K562 (cell line): ENCODE measurements around the gene EMC9. TPM values are rescaled to one million over a fixed set of nuclear protein-coding genes. Genes with fewer than 3 reads are reported as not detected.
A peak's percentile ranks its signal among the peaks of the same experiment; 100 is the strongest.

Experiments
- CHD7 ChIP-seq: fragments of 200-600 bp; sonication (generic); IDR thresholded peaks from one replicate; pipeline ENCODE4 v1.6.1; 2012; ENCODE audit warnings: mild to moderate bottlenecking, low read depth, low read length, inconsistent platforms
- ETV1 ChIP-seq: fragments of 450-650 bp; conservative IDR thresholded peaks from 2 replicates; pipeline ENCODE4 v1.6.1; 2016; ENCODE audit warnings: missing genetic modification characterization, control low read depth, low read depth, missing compliant biosample characterization
- FOXK1 ChIP-seq: sonication (generic); formaldehyde crosslinking; IDR thresholded peaks from 2 replicates; pipeline ENCODE4 v1.8.0; 2022; ENCODE audit warnings: missing genetic modification reagents, mild to moderate bottlenecking, borderline replicate concordance
- HDAC1 ChIP-seq, 2 experiments: fragments of 450-650 bp; IDR thresholded peaks; 2 replicates each; pipeline ENCODE4 v1.6.1; 2016 to 2017; ENCODE audit warnings: inconsistent platforms in 1 of 2, mild to moderate bottlenecking in 1 of 2, moderate library complexity in 1 of 2
- HNRNPL ChIP-seq: fragments of 200-400 bp; formaldehyde crosslinking; IDR thresholded peaks from 2 replicates; pipeline ENCODE4 v1.6.1; 2017; ENCODE audit warnings: low read depth, mild to moderate bottlenecking, low read length
- ILK ChIP-seq: fragments of 450-650 bp; IDR thresholded peaks from 2 replicates; pipeline ENCODE4 v1.6.1; 2016; ENCODE audit warnings: missing genetic modification characterization, low read depth, mild to moderate bottlenecking, missing compliant biosample characterization, moderate library complexity, borderline replicate concordance
- SOX6 ChIP-seq: fragments of 450-650 bp; IDR thresholded peaks from 2 replicates; pipeline ENCODE4 v1.6.1; 2014; ENCODE audit warnings: mild to moderate bottlenecking
- TEAD4 ChIP-seq, 2 experiments: sonication (generic) in 1 of 2; formaldehyde crosslinking in 1 of 2; IDR thresholded peaks; 2 replicates each; pipeline versions ENCODE4 v1.6.1 to v1.8.0; 2012 to 2022; ENCODE audit warnings: borderline replicate concordance in 1 of 2, inconsistent platforms in 1 of 2, low read length in 1 of 2, mild to moderate bottlenecking in 1 of 2, missing genetic modification reagents in 1 of 2
- polyA plus RNA-seq, 8 experiments: library from polyadenylated mRNA; depleted of rRNA in 4 of 8; stranded (reverse) in 5 of 8; unstranded in 3 of 8; fragments of >200 nt; fragmentation: Nextera tagmentation in 2 of 8; fragmentation: Illumina TruSeq in 1 of 8; extraction: Ambion mirVana in 2 of 8; extraction: Trizol in 1 of 8; gene quantifications; 2 replicates each; pipeline versions ENCODE4 v1.2.1 to v1.2.3, GENCODE V29; 2011 to 2014; ENCODE audit warnings: inconsistent platforms in 1 of 8, missing spikeins in 1 of 8
- total RNA-seq, 7 experiments: library from RNA; depleted of rRNA in 6 of 7; stranded (reverse); fragments of >200 nt in 6 of 7; fragmentation: Illumina TruSeq in 2 of 7; extraction: Trizol in 2 of 7; gene quantifications; 2 replicates each; pipeline versions ENCODE4 v1.2.1 to v1.2.3, GENCODE V29; 2011 to 2021; ENCODE audit warnings: low replicate concordance in 1 of 7
- TF ChIP-seq, protein P1 (sequence below): fragments of 250-450 bp; sonication (Bioruptor Pico); IDR thresholded peaks from 2 replicates; pipeline ENCODE4 v1.5.0; 2021; ENCODE audit warnings: mild to moderate bottlenecking, borderline replicate concordance

Gene EMC9
- total and polyA plus RNA-seq, 9 of the 15 experiments (the other 6 are each of a cell fraction or from before 2014, with no cell fraction given), result 3.1 to 13.2 (median 7.8) TPM

DNA sequence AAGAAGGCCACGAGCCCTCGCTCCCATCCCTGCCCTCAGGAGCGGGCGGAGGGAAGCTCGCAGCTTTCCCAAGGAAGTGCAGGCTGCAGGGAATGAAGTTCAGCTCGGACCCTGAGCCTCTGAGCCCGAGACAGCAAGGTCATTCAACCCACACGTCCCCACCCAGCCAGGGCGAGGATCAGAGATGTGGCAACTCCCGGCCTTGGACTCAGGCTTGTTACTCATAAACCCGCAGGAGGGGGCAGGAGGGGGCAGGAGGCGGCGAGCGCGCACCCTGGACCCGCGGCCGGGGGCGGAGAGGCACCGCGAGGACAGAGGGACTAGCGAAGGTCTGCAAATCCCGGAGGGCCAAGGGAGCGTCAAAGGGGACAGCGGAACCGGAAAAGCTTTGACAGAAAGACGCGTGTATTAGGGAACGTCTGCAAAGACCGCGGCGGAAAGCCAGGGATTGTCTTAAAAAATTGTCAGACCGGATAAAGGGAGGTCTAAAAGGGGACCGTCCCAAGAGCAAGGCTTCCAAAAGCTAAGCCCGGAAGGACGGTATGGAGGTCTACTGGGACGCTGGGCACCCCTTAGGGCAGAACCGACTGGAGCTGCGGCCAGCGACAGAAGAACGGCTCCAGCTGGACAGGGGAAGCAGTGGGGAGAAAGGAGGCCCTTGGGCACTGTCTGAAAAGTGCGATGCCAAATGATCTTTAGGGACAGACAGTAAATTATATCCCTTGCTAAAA is 27.4 kb downstream of the EMC9 start (continued):
- no peak for TF ChIP-seq CHD7
- no peak for TF ChIP-seq SOX6
- TF ChIP-seq FOXK1 (CRISPR knock-in tag), result no peak
- no peak for TF ChIP-seq HNRNPL
- no peak for TF ChIP-seq ILK
- TF ChIP-seq, protein P1, sequence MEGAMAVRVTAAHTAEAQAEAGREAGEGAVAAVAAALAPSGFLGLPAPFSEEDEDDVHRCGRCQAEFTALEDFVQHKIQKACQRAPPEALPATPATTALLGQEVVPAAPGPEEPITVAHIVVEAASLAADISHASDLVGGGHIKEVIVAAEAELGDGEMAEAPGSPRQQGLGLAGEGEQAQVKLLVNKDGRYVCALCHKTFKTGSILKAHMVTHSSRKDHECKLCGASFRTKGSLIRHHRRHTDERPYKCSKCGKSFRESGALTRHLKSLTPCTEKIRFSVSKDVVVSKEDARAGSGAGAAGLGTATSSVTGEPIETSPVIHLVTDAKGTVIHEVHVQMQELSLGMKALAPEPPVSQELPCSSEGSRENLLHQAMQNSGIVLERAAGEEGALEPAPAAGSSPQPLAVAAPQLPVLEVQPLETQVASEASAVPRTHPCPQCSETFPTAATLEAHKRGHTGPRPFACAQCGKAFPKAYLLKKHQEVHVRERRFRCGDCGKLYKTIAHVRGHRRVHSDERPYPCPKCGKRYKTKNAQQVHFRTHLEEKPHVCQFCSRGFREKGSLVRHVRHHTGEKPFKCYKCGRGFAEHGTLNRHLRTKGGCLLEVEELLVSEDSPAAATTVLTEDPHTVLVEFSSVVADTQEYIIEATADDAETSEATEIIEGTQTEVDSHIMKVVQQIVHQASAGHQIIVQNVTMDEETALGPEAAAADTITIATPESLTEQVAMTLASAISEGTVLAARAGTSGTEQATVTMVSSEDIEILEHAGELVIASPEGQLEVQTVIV (CRISPR knock-in tag), result no peak
- TF ChIP-seq ETV1 (tag), result peak; percentile 94
- TF ChIP-seq HDAC1 (IDR thresholded peaks at IDR 0.05), result 0 out of 4 replicates have a peak, but pooled peaks of 1 of the 2 experiments have one; percentile 56
- 0 out of 2 replicates have a peak, but pooled peaks have one; percentile 0 for TF ChIP-seq TEAD4 (IDR thresholded peaks at IDR 0.05; ENCODE audit: low read length)
- TF ChIP-seq TEAD4 (CRISPR knock-in tag; IDR thresholded peaks at IDR 0.05; ENCODE audit: borderline replicate concordance), result no peak
